ENCODE data around the gene EEFSEC. TPM values are rescaled to one million over a fixed set of nuclear protein-coding genes. Genes with fewer than 3 reads are reported as not detected.
A peak's percentile ranks its signal among the peaks of the same experiment; 100 is the strongest.

Gene EEFSEC
- polyA plus RNA-seq, 4 donors: 15.7 to 27.8 (median 21.6) TPM

- no peak for DNase-seq (ENCODE audit: low read depth in 4 of 4, low spot score in 3 of 4)
Observed at GRCh38 chr3:128344052-128344735, 190.9 kb downstream of the EEFSEC start.

DNA sequence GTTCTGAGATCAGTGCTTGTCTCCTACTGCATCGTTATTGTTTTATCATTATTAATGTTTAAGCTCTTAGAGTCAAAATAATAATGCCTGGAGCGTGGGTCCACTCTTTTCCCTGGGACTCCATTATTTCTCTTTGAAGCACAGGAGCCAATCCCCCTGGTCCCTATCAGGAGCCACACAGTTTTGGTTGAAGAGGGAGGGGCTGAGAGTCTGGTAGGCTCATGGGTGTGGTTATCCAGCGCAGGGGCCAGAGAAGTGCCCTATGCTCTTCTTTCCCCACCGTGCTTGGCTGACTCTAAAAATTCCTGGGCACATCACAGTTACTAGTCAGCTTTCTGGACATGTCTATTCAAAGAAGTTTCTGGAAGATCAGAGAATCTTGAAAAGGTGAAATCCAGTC is 191.9 kb downstream of the EEFSEC start:
- DNase-seq (ENCODE audit: low read depth in 4 of 4, low spot score in 3 of 4): no peak

- DNase-seq (ENCODE audit: low read depth in 4 of 4, low spot score in 3 of 4): no peak
Observed at GRCh38 chr3:128346562-128346961, 193.3 kb downstream of the EEFSEC start.

- DNase-seq (ENCODE audit: low read depth in 4 of 4, low spot score in 3 of 4): no peak
Observed at GRCh38 chr3:128347282-128347681, 194.0 kb downstream of the EEFSEC start.

DNA sequence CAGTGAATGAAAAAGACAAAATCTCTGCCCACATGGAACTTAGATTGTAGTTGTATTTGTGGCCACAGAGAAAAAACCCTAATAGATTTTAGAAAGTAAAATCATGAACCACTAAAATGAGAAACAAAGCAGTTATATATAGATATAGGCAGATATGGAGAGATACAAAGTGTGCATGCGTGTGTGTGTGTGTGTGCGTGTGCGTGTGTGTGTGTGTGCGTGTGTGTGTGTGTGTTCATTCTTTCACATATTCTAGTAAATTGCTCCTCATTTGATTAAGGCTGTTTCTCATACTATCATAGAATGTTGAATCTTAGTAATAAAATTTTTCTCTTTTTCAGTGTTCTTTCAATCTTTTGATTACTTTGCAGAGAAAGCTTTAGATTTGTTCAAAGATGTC is 194.8 kb downstream of the EEFSEC start:
- no peak for DNase-seq (ENCODE audit: low read depth in 4 of 4, low spot score in 3 of 4)

GRCh38 chr3:128348805-128349531 is 195.7 kb downstream of the EEFSEC start:
- no peak for DNase-seq (ENCODE audit: low read depth in 4 of 4, low spot score in 3 of 4)

DNA sequence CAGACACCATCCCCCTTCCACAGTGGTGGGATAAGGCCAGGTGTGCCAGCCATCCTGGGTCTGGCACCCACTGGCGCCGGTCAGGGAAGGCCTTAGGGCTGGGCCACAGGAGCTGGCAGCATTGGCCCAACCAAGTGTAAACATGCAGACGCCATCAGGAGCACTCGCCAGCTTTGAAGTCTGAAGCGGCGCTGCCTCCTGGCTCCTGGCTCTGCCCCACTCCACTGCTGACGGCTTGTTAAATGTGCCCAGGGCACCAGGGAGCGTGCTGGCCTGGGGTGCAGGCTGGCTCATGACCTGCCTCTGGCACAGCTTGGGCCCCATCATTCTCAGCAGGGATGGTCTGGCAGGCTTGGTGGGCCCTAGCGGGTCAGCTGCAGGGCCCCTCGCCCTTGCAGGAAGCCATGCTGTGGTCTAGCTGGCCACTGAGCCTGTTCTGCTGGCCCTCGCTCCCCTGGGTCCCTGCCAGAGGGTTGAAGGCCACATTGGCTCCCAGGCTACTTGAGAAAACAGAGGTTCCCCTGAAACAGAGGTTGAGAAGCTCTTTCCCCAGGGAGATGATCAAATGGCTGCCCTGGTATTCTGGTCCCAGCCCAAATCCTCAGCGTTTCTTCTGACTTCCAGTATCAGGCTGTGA is 196.8 kb downstream of the EEFSEC start:
- no peak for DNase-seq (ENCODE audit: low read depth in 4 of 4, low spot score in 3 of 4)

DNA sequence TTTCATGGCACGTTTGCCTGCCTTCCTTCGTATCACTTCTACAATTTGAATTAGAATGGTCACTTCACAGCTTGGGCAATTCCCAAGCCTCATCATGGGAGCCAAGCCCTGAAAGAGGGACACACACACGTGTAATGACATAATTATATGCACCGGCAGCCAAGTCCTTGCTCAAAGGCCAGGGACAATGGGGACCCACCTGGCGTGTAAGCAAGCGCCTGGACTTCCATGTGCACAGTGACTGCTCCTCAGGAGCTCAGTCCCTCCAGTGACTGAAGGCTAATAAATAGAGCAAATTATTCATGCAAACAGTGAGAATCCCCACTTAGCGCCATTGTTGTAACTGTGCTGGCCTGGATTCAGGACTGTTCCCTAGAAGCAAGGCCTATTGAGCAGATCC is 198.3 kb downstream of the EEFSEC start:
- DNase-seq (ENCODE audit: low read depth in 4 of 4, low spot score in 3 of 4): no peak

GRCh38 chr3:128352326-128352725 is 199.0 kb downstream of the EEFSEC start:
- DNase-seq (ENCODE audit: low read depth in 4 of 4, low spot score in 3 of 4): no peak

GRCh38 chr3:128353361-128353965 is 200.2 kb downstream of the EEFSEC start:
- DNase-seq (ENCODE audit: low read depth in 4 of 4, low spot score in 3 of 4): no peak

- DNase-seq (ENCODE audit: low read depth in 4 of 4, low spot score in 3 of 4): peak in 1 of 4 donors; percentile 51
Observed at GRCh38 chr3:128353991-128354687, 200.9 kb downstream of the EEFSEC start.

- DNase-seq (ENCODE audit: low read depth in 4 of 4, low spot score in 3 of 4): no peak
Observed at GRCh38 chr3:128354788-128355542, 201.7 kb downstream of the EEFSEC start.

DNA sequence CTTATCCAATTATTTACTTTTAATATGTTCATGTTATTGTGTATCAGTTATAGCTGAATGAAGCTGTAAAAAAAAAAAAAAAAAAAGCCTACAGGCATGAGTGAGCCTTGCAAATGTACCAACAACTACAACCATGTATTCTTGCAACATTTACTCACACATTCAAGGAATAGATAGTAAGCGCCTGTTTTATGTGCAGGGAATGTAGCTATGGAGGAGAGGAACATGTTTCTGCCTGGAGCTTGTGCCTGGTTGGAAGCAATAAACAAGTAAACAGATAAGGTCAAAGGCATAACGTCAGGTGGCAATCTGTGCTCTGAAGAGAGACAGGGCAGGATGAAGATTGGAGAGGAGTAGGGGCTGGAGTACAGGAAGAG is 202.2 kb downstream of the EEFSEC start:
- no peak for DNase-seq (ENCODE audit: low read depth in 4 of 4, low spot score in 3 of 4)

GRCh38 chr3:128356822-128357221 is 203.5 kb downstream of the EEFSEC start:
- DNase-seq (ENCODE audit: low read depth in 4 of 4, low spot score in 3 of 4): no peak

DNA sequence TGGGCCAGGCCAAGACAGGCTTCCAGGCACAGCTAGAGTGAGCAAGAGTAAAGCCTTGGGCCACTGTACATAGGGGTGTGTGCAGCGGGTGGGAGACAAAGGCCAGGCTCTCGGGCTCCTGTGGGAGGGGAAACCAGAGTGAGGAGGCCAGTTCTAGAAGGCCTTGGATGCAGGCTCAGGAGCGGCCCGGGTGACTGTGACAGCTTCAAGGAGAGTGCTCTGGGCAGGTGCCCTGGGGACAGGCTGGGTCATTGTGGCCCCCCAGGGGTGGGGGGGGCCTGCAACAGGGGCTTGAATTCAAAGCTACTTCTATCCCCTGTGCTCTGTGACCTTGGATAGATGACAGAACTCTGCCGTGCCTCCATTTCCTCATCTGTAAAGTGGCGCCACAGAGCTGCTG is 204.3 kb downstream of the EEFSEC start:
- no peak for DNase-seq (ENCODE audit: low read depth in 4 of 4, low spot score in 3 of 4)

GRCh38 chr3:128358156-128358895 is 205.0 kb downstream of the EEFSEC start:
- DNase-seq (ENCODE audit: low read depth in 4 of 4, low spot score in 3 of 4): no peak

GRCh38 chr3:128359060-128359664 is 205.9 kb downstream of the EEFSEC start:
- DNase-seq (ENCODE audit: low read depth in 4 of 4, low spot score in 3 of 4): no peak

- DNase-seq (ENCODE audit: low read depth in 4 of 4, low spot score in 3 of 4): no peak
Observed at GRCh38 chr3:128359846-128360642, 206.8 kb downstream of the EEFSEC start.

Data from left renal pelvis (tissue), 4 donors.